Suprapubic skin (tissue), 4 donors: Measurements from ENCODE around the gene MXD4. TPM values are rescaled to one million over a fixed set of nuclear protein-coding genes. Genes with fewer than 3 reads are reported as not detected.
"Not testable (repeated sequence)": the region's sequence is repeated elsewhere in the genome, so short reads cannot be mapped to it uniquely, and the experiment has no call there.

Experiments
- DNase-seq, 2 donors: peaks; one replicate each; pipeline ENCODE4 v3.0.0-alpha.2; 2019; ENCODE audit warnings: low spot score in 2 of 2
- H3K27ac ChIP-seq: fragments of 200-600 bp; sonication (generic); one replicate; pipeline ENCODE4 v1.5.1; 2019
- H3K27me3 ChIP-seq: fragments of 200-600 bp; sonication (generic); one replicate; pipeline ENCODE4 v1.5.1; 2019
- H3K36me3 ChIP-seq: fragments of 200-600 bp; sonication (generic); one replicate; pipeline ENCODE4 v1.5.1; 2019
- H3K4me1 ChIP-seq: fragments of 200-600 bp; sonication (generic); one replicate; pipeline ENCODE4 v1.5.1; 2019
- H3K4me3 ChIP-seq: fragments of 200-600 bp; sonication (generic); one replicate; pipeline ENCODE4 v1.5.1; 2019; ENCODE audit warnings: mild to moderate bottlenecking
- H3K9me3 ChIP-seq: fragments of 200-600 bp; sonication (generic); one replicate; pipeline ENCODE4 v1.5.1; 2019
- CTCF ChIP-seq, 2 donors: fragments of 200-600 bp in 1 of 2; fragments of 450-650 bp in 1 of 2; sonication (generic) in 1 of 2; IDR thresholded peaks; one replicate each; pipeline ENCODE4 v1.5.1; 2016 to 2019; ENCODE audit warnings: antibody characterized with exemption in 2 of 2, mild to moderate bottlenecking in 1 of 2, moderate library complexity in 1 of 2
- EP300 ChIP-seq: sonication (generic); formaldehyde crosslinking; IDR thresholded peaks from one replicate; pipeline ENCODE4 v1.6.1; 2017; ENCODE audit warnings: antibody characterized with exemption
- POLR2A ChIP-seq, 2 donors: fragments of 450-650 bp; IDR thresholded peaks; one replicate each; pipeline ENCODE4 v1.6.1; 2017; ENCODE audit warnings: antibody characterized with exemption in 2 of 2, mild to moderate bottlenecking in 2 of 2, moderate library complexity in 2 of 2
- POLR2AphosphoS5 ChIP-seq, 3 donors: sonication (generic); formaldehyde crosslinking; IDR thresholded peaks; one replicate each; pipeline ENCODE4 v1.6.1; 2017; ENCODE audit warnings: antibody characterized with exemption in 3 of 3
- WGBS: methylation state at CpG from one replicate; pipeline ENCODE4 v1.1.5; 2018; 5-methylcytosine and 5-hydroxymethylcytosine counted together
- total RNA-seq, 4 donors: library from RNA; depleted of rRNA; stranded (reverse); fragments of >200 nt; gene quantifications; one replicate each; pipeline ENCODE4 v1.1.0, GENCODE V29; 2016

MXD4 gene
- total RNA-seq, 4 donors from 2014 or later = 52.8 to 76.8 (median 63.3) TPM

GRCh38 chr4:2217726-2218125 is 44.2 kb downstream of the MXD4 start:
- 53% methylated on average over 3 of the region's 3 CpGs for WGBS
- DNase-seq = no peak
- no peak overlapping the region for H3K27ac ChIP-seq

DNA sequence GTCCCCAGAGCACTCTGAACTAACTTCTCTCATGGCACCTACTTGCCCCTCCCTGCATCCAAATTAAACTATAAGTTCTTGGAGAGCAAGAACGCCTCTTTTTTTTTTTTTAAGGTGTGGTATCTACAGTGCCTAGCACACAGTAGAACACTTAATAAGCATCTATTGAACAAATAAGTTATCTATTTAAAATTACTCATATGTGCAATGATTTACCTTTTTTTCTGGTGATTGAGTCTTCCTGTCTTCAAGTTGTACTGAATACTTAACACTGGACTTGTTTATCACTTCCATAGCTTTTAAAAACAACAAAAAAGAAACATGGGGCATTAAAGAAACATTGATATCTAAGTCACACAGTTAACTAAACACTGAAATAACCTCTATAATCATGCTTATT is 49.1 kb downstream of the MXD4 start:
- no peaks in the 10 kb centered on the region for H3K27me3 ChIP-seq
- H3K27ac ChIP-seq = no peak overlapping the region
- H3K4me1 ChIP-seq = no peaks in the 10 kb centered on the region
- H3K4me3 ChIP-seq = no peak overlapping the region
- DNase-seq = no peak
- 73% methylated on average over 1 of the region's 1 CpG for WGBS
- no peaks in the 10 kb centered on the region for H3K9me3 ChIP-seq
- TF ChIP-seq EP300 (no peak), CTCF (IDR thresholded peaks at IDR 0.05) (no peak), POLR2AphosphoS5 (IDR thresholded peaks at IDR 0.05) (no peak), POLR2A (IDR thresholded peaks at IDR 0.05) (no peak)
- peaks cover 2% of the 10 kb centered on the region for H3K36me3 ChIP-seq

More at GRCh38 chr4:2217726-2218125, 44.2 kb downstream of the MXD4 start:
- H3K36me3 ChIP-seq = no peaks in the 10 kb centered on the region
- no peaks in the 10 kb centered on the region for H3K27me3 ChIP-seq
- no peaks in the 10 kb centered on the region for H3K9me3 ChIP-seq
- TF ChIP-seq EP300 (no peak), CTCF (IDR thresholded peaks at IDR 0.05) (no peak), POLR2A (IDR thresholded peaks at IDR 0.05) (no peak), POLR2AphosphoS5 (IDR thresholded peaks at IDR 0.05) (no peak)
- peaks cover 12% of the 10 kb centered on the region for H3K4me1 ChIP-seq
- H3K4me3 ChIP-seq = no peak overlapping the region

- peaks cover 11% of the 10 kb centered on the region for H3K36me3 ChIP-seq
- H3K27me3 ChIP-seq, H3K4me3 ChIP-seq, H3K4me1 ChIP-seq, H3K27ac ChIP-seq, H3K9me3 ChIP-seq, DNase-seq: not testable (repeated sequence)
- WGBS = 100% methylated on average over 1 of the region's 1 CpG
These were observed 59.1 kb downstream of the MXD4 start for GRCh38 chr4:2202789-2203188.

Other genes starting within 250 kb of the MXD4 start
- 1 to 10 TPM; 1.0 to 2.8 (median 1.6) TPM for gene NAT8L, start 202.8 kb downstream of the MXD4 start, total RNA-seq
- 10 to 100 TPM in 3 of 4 donors, 1 to 10 TPM in 1; 7.6 to 17.9 (median 11.8) TPM for gene HAUS3, start 20.0 kb downstream of the MXD4 start, total RNA-seq
- gene POLN, start 20.0 kb downstream of the MXD4 start, total RNA-seq = 1 to 10 TPM in 2 of 4 donors, under 1 TPM in 2; 0.91 to 8.0 (median 1.2) TPM
- 10 to 100 TPM in 2 of 4 donors, 1 to 10 TPM in 2; 7.6 to 21.3 (median 9.9) TPM for gene ZFYVE28, start 156.5 kb upstream of the MXD4 start, total RNA-seq
- gene CFAP99, start 156.8 kb upstream of the MXD4 start, total RNA-seq = not detected
- gene RNF4, start 207.0 kb upstream of the MXD4 start, total RNA-seq = 10 to 100 TPM; 31.2 to 57.2 (median 44.0) TPM